Left ventricle myocardium inferior (tissue), 1 donor: Measurements from ENCODE around the gene CA10. TPM values are rescaled to one million over a fixed set of nuclear protein-coding genes. Genes with fewer than 3 reads are reported as not detected.

Experiments
- DNase-seq: peaks from one replicate; pipeline ENCODE4 v3.0.0-alpha.2; 2020
- H3K27ac ChIP-seq: fragments of 200-600 bp; replicated peaks from 2 replicates; pipeline ENCODE4 v1.8.0; 2021
- H3K27me3 ChIP-seq: fragments of 200-600 bp; 2 replicates; pipeline ENCODE4 v1.8.0; 2021; ENCODE audit warnings: low read depth
- H3K36me3 ChIP-seq: fragments of 200-600 bp; 2 replicates; pipeline ENCODE4 v1.8.0; 2021
- H3K4me1 ChIP-seq: fragments of 200-600 bp; 2 replicates; pipeline ENCODE4 v1.8.0; 2021
- H3K4me3 ChIP-seq: fragments of 200-600 bp; 2 replicates; pipeline ENCODE4 v1.8.0; 2021; ENCODE audit warnings: mild to moderate bottlenecking, moderate library complexity
- H3K9me3 ChIP-seq: fragments of 200-600 bp; replicated peaks from 2 replicates; pipeline ENCODE4 v1.8.0; 2021
- intact Hi-C: fragments of 100-400 bp; cut with micrococcal nuclease; formaldehyde crosslinking; loops from one replicate; pipeline ENCODE4 v1.11.0; 2022
- total RNA-seq: library from RNA; stranded (reverse); fragmentation: NEBNext Ultra II Directional; extraction: Animal tissue kit (Norgen Biotek cat#: 25700); gene quantifications from one replicate; pipeline ENCODE4 v1.2.1, GENCODE V29; 2021
- TF ChIP-seq, protein P1 (sequence below): fragments of 200-600 bp; IDR thresholded peaks from 2 replicates; pipeline ENCODE4 v1.8.0; 2021; ENCODE audit warnings: antibody characterized with exemption, mild to moderate bottlenecking, borderline replicate concordance
- donor health status: DM: no; HTN: yes; CAD: no; lungs with severe emphysema.

CA10 gene
- total RNA-seq, 1 donor from 2014 or later, result not detected

DNA sequence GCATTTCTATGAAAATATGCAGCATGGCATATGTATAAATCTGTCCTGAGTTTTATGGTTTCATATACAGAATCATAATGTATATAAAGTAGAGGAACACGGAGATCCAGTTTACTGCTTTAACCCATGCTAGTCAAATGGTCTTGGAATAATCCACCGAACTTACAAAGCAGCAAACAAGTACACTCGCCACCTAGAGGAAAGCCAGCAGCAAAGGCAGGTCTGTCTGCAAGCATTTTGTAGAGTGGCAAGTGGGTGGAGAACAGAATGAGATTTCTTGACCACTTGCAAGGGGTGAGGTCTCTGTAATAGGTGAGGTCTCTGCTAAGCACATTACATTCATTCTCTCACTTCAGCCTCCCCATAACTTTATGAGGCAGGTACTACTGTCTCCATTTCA, 308.3 kb downstream of the CA10 start:
- no peaks in the 10 kb centered on the region for H3K4me1 ChIP-seq
- no peak overlapping the region for H3K4me3 ChIP-seq
- peaks cover 51% of the 10 kb centered on the region for H3K27me3 ChIP-seq
- no peak for DNase-seq
- no peaks in the 10 kb centered on the region for H3K9me3 ChIP-seq
- no peak overlapping the region for H3K27ac ChIP-seq
- intact Hi-C loops, result no loop called here
- TF ChIP-seq, protein P1, sequence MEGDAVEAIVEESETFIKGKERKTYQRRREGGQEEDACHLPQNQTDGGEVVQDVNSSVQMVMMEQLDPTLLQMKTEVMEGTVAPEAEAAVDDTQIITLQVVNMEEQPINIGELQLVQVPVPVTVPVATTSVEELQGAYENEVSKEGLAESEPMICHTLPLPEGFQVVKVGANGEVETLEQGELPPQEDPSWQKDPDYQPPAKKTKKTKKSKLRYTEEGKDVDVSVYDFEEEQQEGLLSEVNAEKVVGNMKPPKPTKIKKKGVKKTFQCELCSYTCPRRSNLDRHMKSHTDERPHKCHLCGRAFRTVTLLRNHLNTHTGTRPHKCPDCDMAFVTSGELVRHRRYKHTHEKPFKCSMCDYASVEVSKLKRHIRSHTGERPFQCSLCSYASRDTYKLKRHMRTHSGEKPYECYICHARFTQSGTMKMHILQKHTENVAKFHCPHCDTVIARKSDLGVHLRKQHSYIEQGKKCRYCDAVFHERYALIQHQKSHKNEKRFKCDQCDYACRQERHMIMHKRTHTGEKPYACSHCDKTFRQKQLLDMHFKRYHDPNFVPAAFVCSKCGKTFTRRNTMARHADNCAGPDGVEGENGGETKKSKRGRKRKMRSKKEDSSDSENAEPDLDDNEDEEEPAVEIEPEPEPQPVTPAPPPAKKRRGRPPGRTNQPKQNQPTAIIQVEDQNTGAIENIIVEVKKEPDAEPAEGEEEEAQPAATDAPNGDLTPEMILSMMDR, result no peak
- no peaks in the 10 kb centered on the region for H3K36me3 ChIP-seq

DNA sequence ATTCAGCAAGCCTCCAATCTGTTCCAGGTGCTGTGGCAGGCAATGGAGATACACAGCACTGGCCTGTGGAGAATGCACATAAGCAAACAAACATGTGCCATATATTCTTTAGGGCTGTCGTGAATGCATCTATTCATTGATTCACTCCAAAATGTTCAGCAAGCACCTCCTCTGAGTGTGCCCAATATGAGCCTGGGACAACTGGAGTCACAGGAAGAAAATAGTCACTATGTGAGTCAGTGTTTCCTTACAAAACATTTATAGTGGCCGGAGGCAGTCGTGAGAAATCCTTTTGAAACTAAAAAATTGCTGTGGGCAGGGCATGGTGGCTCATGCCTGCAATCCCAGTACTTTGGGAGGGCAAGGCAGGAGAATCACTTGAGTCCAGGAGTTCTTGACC, 310.1 kb downstream of the CA10 start:
- H3K36me3 ChIP-seq, result no peaks in the 10 kb centered on the region
- H3K27ac ChIP-seq, result no peak overlapping the region
- intact Hi-C loops, result no loop called here
- no peak overlapping the region for H3K4me3 ChIP-seq
- H3K27me3 ChIP-seq, result peaks cover 49% of the 10 kb centered on the region
- H3K4me1 ChIP-seq, result no peaks in the 10 kb centered on the region
- no peaks in the 10 kb centered on the region for H3K9me3 ChIP-seq
- no peak for DNase-seq
- TF ChIP-seq, protein P1, result no peak

DNA sequence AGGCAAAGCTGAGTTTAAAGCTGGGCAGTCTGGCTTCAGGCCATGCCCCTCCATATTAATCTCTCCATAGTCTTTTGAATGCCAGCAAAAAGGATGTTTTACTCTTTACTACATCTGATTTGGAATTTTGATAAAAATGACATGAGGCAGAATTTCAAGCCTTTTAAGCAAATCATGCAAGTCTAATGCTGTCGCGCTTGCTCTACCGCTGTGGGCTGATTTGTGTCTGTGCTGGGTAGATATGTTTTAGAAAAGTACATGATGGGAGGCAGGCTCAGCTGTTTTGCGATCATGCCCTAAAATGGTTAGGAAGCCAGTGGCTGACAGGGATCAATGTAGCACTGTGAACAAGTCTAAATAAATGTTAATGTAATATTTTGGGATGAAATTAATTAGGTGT, 311.9 kb downstream of the CA10 start:
- intact Hi-C loops, result no loop called here
- DNase-seq, result no peak

DNA sequence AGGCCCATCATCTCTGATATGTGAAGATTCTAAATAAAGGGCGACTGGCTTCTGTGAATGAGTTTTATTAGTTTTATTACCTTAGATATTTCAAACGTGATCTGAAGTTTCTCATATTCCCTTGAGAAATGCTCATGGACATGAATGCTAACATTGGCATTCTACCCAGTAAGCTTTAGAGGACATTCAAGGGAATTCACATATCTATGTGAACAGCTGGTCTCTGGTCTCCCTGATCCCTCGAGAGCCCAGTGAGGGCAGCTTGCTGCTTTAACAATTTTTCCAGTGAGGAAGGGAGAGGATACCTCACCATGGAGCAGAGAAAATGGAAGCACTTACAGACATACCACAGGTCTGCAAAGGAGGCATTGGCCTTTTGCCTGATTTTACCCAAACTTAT, 312.7 kb downstream of the CA10 start:
- Histone ChIP-seq H3K27ac (no peak overlapping the region), H3K36me3 (no peaks in the 10 kb centered on the region), H3K9me3 (no peaks in the 10 kb centered on the region), H3K4me3 (no peak overlapping the region), H3K27me3 (peaks cover 42% of the 10 kb centered on the region), H3K4me1 (no peaks in the 10 kb centered on the region)
- intact Hi-C loops, result no loop called here
- TF ChIP-seq, protein P1, result no peak
- no peak for DNase-seq

More for the DNA sequence above, 311.9 kb downstream of the CA10 start:
- Histone ChIP-seq H3K36me3 (no peaks in the 10 kb centered on the region), H3K27me3 (peaks cover 44% of the 10 kb centered on the region), H3K9me3 (no peaks in the 10 kb centered on the region), H3K27ac (no peak overlapping the region), H3K4me3 (no peak overlapping the region), H3K4me1 (no peaks in the 10 kb centered on the region)
- TF ChIP-seq, protein P1, result no peak

DNA sequence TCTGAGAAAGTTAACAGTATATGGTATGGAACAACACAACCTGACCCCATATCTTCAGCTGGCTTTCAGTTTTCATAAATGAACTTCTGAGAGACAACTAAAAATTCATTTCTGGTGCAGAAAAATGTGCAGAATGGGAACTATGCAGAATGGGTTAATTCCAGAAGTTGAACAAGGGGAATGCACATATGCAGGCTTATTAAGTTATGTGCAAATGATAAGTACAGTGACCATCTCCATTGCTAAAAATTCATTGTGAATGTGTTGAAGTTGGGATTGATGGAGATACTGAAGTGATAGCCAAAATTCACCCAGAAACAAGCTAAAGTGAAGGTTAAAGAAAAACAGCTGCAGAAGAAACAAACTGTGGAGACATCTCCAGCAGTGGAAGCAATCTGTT, 315.8 kb downstream of the CA10 start:
- TF ChIP-seq, protein P1, result no peak
- Histone ChIP-seq H3K27ac (no peak overlapping the region), H3K36me3 (no peaks in the 10 kb centered on the region), H3K27me3 (peaks cover 32% of the 10 kb centered on the region), H3K9me3 (no peaks in the 10 kb centered on the region), H3K4me3 (no peak overlapping the region), H3K4me1 (no peaks in the 10 kb centered on the region)
- intact Hi-C loops, result no loop called here
- DNase-seq, result no peak

DNA sequence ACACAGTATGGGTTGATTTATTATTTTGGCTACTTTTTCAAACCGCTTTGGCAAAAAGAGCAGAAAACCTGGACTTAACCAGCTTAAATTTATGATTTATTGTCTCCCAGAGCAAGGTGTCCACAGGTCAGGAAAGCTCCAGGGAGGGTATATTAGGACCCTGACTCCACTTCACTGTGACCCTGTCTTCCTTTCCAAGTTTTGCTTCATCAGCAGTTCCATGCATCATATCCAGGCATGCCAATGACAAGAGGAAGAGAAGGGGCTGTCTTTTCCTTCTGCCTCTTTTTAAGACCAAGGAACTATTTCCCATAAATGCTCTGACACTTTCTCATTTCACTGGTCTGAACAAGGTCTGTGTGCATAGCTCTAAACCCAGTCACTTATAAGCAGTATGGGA, 316.8 kb downstream of the CA10 start:
- Histone ChIP-seq H3K27me3 (peaks cover 31% of the 10 kb centered on the region), H3K4me1 (no peaks in the 10 kb centered on the region), H3K4me3 (no peak overlapping the region), H3K9me3 (no peaks in the 10 kb centered on the region), H3K27ac (no peak overlapping the region), H3K36me3 (no peaks in the 10 kb centered on the region)
- DNase-seq, result no peak
- intact Hi-C loops, result no loop called here
- TF ChIP-seq, protein P1, result no peak
